ENCODE measurements around the gene LRRC25. TPM values are rescaled to one million over a fixed set of nuclear protein-coding genes. Genes with fewer than 3 reads are reported as not detected.

The LRRC25 gene
- total RNA-seq, 4 donors from 2014 or later = 8.3 to 32.0 (median 18.7) TPM

DNA sequence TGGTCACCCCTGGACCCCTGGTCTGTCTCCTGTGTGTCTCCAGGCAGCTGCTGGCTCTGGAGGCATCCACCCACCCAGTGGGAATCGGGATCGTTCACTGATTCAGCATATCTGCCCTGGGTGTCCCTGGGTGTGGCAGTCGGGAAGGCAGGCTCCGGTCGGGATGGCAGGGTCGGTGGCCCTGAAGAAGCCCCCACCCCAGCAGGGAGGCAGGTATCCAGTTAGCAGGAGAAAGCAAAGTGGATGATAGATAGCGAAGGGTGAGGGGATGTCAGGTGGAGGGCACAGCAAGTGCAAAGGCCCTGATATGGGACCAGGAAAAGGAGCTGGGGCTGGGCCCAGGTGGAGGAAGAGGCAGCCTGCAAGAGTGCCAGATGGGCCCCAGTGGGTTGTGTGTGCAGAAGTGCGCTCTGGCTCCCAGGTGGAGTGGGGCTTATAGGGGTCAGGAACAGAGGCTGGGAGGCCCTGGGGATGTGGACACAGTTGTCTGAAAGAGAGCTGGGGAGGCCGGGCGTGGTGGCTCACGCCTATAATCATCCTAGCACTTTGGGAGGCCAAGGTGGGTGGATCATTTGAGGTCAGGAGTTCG, 24.0 kb upstream of the LRRC25 start:
- TF ChIP-seq, protein P1, sequence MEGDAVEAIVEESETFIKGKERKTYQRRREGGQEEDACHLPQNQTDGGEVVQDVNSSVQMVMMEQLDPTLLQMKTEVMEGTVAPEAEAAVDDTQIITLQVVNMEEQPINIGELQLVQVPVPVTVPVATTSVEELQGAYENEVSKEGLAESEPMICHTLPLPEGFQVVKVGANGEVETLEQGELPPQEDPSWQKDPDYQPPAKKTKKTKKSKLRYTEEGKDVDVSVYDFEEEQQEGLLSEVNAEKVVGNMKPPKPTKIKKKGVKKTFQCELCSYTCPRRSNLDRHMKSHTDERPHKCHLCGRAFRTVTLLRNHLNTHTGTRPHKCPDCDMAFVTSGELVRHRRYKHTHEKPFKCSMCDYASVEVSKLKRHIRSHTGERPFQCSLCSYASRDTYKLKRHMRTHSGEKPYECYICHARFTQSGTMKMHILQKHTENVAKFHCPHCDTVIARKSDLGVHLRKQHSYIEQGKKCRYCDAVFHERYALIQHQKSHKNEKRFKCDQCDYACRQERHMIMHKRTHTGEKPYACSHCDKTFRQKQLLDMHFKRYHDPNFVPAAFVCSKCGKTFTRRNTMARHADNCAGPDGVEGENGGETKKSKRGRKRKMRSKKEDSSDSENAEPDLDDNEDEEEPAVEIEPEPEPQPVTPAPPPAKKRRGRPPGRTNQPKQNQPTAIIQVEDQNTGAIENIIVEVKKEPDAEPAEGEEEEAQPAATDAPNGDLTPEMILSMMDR (IDR thresholded peaks at IDR 0.05; ENCODE audit: low read depth) = no peak

DNA sequence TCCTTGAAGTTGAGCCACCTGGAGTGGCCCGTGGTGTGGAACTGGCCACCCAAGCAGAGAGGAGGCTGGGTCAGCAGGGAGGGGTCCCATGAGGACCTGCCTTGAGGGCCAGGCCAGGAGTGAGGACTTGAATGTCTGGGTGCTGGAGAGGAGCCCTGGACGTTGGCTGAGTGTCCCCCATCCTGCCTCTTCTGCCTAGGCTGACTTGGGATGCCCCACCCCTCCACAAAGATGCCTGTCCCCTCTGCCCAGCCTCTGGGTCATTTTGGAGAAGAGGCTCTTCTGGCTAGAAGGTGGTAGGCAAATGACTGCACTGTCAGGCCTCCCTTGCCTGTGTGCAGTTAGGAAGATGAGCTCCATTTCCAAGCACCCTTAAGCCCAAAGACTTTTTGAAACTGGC, 23.5 kb upstream of the LRRC25 start:
- TF ChIP-seq, protein P1 (IDR thresholded peaks at IDR 0.05; ENCODE audit: low read depth) = no peak

- TF ChIP-seq, protein P1 (IDR thresholded peaks at IDR 0.05; ENCODE audit: low read depth) = no peak
These were observed 22.5 kb upstream of the LRRC25 start for GRCh38 chr19:18419699-18420460.

- TF ChIP-seq, protein P1 (IDR thresholded peaks at IDR 0.05; ENCODE audit: low read depth) = no peak
These were observed 21.8 kb upstream of the LRRC25 start, which contains the start of gene SSBP4 for GRCh38 chr19:18419195-18419698. Gene SSBP4 (plus strand): TSS chr19:18419398. CDS start chr19:18419649, 251 bp downstream.

DNA sequence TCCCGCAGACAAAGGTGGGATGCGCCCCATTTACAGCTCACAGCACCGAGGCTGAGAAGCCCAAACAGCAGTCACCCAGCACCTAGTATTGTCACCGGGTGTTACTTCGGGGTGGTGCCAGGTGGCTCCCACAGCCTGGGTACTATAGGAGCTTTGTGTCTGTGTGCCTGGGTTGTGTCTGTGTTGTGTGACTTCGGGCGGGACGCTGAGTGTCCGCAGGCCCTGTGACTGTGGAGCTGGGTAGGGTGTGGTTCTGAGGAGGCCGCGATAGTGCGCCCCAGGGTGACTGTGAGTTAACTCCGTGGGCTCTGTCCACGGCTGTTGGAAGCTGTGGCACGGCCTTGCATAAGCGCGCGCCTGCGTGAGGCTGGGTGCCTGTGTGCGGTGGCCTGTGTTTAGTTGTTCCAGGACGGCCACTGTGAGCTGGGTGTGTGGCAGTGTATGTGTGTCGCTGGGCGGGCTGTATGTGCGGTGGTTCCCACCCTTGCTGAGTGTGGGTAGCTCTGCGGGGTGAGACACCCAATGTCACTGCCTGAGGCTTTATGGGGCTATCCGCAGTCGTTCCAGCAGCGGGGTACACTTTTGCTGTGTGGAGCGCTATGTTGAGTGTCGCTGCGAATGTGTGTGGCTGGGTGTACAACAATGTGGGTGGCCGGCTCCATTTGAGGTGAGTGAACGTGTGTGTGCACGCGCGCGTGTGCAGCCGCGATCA, 21.2 kb upstream of the LRRC25 start:
- TF ChIP-seq, protein P1 (IDR thresholded peaks at IDR 0.05; ENCODE audit: low read depth) = no peak

DNA sequence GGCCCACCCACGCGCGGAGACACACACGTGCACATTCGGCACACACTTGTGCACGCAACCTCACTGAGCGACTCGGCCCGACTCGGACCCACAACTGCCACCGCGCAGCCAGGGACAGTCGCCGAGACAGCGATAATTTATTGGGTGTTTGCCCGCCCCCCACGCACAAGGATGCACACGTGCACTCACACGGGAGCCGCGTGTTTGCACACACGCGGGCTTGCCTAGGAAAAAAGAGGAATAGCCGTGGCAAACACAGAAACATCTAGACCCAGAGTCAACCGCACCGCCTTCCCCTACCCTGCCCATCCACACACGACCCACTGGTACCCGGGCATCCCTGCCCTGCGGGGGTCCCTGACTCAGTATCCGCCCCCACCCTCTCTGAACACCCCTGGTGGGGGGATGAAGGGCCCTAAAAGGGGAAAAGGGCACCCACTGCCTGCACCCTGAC, 20.6 kb upstream of the LRRC25 start:
- TF ChIP-seq, protein P1 (IDR thresholded peaks at IDR 0.05; ENCODE audit: low read depth) = no peak

Measured in subcutaneous adipose tissue (tissue), 4 donors.